ENCODE results near the gene SOD3. TPM values are rescaled to one million over a fixed set of nuclear protein-coding genes. Genes with fewer than 3 reads are reported as not detected.

Gene SOD3
- total and polyA plus RNA-seq, 2 donors (not counting 1 experiment from before 2014, with no cell fraction given) = 19.6 to 34.8 TPM

- peak in 1 of 2 donors; percentile 32 for DNase-seq (ENCODE audit: low read depth in 2 of 2)
- Histone ChIP-seq H3K9me3 (ENCODE audit: control insufficient read depth, insufficient read depth, low read depth, low read length) (no peaks in the 10 kb centered on the region), H4K20me1 (ENCODE audit: control insufficient read depth, extremely low read depth, insufficient read depth, low read length) (no peaks in the 10 kb centered on the region), H3K27ac (ENCODE audit: insufficient read depth, low read length) (no peak overlapping the region), H3K27me3 (ENCODE audit: control insufficient read depth, insufficient read depth, low read length) (no peaks in the 10 kb centered on the region), H3K36me3 (ENCODE audit: control insufficient read depth, insufficient read depth, low read length) (no peaks in the 10 kb centered on the region), H3K4me3 (replicated peaks in 1 of 4; ENCODE audit: control extremely low read depth in 1 of 4, insufficient read depth in 1 of 4, low read depth in 3 of 4, low read length in 4 of 4) (no peak overlapping the region), H3K79me2 (ENCODE audit: control insufficient read depth, insufficient read depth, low read length) (no peaks in the 10 kb centered on the region), H3K4me2 (ENCODE audit: extremely low read depth, insufficient read depth, low read length) (peak overlapping the region; percentile 27), H2AFZ (ENCODE audit: low read length) (no peak overlapping the region), H3K4me1 (ENCODE audit: control insufficient read depth, extremely low read depth, insufficient read depth, low read length) (peaks cover 14% of the 10 kb centered on the region), H3K9ac (ENCODE audit: insufficient read depth, low read length) (no peak overlapping the region)
- TF ChIP-seq, protein P1, sequence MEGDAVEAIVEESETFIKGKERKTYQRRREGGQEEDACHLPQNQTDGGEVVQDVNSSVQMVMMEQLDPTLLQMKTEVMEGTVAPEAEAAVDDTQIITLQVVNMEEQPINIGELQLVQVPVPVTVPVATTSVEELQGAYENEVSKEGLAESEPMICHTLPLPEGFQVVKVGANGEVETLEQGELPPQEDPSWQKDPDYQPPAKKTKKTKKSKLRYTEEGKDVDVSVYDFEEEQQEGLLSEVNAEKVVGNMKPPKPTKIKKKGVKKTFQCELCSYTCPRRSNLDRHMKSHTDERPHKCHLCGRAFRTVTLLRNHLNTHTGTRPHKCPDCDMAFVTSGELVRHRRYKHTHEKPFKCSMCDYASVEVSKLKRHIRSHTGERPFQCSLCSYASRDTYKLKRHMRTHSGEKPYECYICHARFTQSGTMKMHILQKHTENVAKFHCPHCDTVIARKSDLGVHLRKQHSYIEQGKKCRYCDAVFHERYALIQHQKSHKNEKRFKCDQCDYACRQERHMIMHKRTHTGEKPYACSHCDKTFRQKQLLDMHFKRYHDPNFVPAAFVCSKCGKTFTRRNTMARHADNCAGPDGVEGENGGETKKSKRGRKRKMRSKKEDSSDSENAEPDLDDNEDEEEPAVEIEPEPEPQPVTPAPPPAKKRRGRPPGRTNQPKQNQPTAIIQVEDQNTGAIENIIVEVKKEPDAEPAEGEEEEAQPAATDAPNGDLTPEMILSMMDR (conservative IDR thresholded peaks at IDR 0.05 in 1 of 2, IDR thresholded peaks at IDR 0.05 in 1 of 2; ENCODE audit: low read depth in 1 of 2, low read length in 2 of 2) = no peak
- no peak for TF ChIP-seq EZH2 (IDR thresholded peaks at IDR 0.05; ENCODE audit: low read length, missing control alignments)
These were observed 54.4 kb downstream of the SOD3 start for GRCh38 chr4:24849756-24850155.

Other genes starting within 250 kb of the SOD3 start
- 105 and 113 TPM in 2 replicates for gene DHX15, start 211.0 kb upstream of the SOD3 start, total RNA-seq
- 136 and 159 TPM in 2 replicates for gene DHX15, start 211.0 kb upstream of the SOD3 start, polyA plus RNA-seq
- gene CCDC149, start 117.5 kb downstream of the SOD3 start, total RNA-seq = 11.0 and 13.9 TPM in 2 replicates
- gene CCDC149, start 117.5 kb downstream of the SOD3 start, polyA plus RNA-seq = 11.4 and 14.6 TPM in 2 replicates
- under 0.01 TPM in 2 replicates for gene LGI2, start 235.4 kb downstream of the SOD3 start, total RNA-seq
- gene LGI2, start 235.4 kb downstream of the SOD3 start, polyA plus RNA-seq = 0.01 TPM in 1 of 2 replicates, not detected in the other